Activated CD4-positive, CD25-positive, alpha-beta regulatory T cell (primary cell): Measurements from ENCODE around the gene SPARC.
A peak's percentile ranks its signal among the peaks of the same experiment; 100 is the strongest.

Source experiments
- DNase-seq, 4 experiments: peaks; one replicate each; lab custom pipeline; 2025; lab: John Stamatoyannopoulos, UW

The SPARC gene

DNA sequence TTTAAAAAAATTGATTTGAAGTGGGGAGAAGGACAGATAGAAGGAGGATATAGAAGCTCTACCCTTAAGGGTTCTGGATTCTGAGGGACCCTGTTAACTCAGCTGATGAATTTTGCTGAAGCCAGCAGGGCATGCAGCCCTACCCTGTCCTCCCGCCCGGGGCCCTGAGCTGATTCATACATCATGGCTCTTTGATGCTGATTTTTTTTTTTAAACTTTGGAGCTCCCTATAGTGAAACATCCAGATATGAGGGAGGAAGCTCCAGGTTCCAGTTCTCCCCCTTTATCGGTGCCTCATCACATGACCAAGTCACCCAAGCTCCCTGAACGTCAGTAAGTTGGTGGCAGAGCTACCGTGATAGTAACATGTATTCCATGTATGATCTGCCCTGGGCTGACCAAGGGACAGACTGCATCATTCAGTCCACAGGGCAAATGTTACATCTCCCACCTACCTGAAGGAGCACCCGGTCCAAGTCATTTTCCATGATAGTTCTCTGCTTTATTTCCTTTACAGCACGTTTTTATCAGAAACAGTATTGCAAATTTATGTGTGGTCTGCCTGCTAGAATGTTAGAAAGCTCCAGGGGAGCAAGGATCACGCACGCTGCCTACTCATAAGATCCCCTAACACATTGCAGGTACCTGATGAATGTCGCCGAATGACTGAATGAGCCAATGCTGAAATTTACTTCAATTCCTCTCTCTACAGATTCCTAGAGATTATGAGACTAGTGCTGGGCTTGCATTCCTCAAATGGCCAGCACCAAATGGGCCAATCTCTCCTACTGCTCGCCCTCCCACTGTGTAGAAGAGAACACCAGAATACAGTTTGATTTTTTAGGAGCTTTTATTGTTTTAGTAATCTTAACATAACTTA is 25.9 kb downstream of the SPARC start:
- DNase-seq: no peak

DNA sequence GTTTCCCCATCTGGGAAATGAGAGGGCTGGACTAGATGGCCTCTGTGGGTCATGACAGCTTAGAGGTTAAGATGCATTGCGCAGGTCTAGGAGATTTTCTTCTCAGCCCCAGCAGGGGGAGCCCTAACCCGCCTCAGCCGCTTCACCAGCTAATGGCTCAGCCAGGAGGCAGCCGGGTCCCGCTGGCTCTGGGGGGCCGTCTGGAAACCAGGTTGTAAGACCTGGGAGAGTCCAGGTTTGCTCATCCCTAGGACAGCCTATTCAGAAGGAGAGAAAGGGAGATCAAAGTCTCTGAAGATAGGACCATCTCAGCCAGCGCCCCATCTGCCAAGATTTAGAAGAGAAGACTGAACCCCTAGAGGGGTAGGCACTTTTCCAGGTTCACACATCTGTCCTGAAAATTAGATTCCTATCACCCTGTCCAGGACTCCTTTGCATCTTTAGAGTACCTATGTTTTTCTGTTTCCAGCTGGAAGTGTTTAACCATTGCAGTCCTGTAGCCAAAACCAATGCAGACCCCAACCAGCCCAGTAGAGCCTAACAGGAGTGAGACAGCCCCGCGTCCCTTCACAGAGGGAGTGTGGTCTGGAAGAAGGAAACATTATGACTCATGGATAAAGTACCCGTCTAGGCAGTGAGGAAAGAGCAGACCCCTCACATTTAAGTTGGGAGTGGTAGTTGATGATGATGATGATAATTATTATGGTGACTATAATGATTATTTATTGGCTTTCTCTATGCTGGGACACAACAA is 27.5 kb downstream of the SPARC start:
- peak; percentile 60 to 68 (median 64) for DNase-seq

DNA sequence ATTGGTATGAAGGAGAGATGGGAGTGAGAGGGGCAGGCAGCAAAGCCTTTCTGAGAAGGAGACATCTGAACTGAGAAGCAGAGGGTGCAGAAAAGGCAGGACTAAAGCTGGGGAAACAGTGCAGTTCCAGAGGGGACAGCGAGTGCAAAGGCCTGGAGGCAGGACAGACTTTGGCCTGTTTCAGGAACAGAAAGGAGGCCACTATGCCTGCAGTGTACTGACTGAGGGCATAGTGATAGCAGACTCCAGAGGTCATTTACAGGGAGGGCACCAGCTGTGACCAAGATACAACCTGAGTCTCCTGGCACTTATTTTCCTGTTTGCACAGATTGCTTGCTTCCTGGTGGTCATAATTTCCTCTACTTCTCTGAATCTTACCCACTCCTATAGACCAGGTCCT is 29.6 kb downstream of the SPARC start:
- DNase-seq: no peak

DNA sequence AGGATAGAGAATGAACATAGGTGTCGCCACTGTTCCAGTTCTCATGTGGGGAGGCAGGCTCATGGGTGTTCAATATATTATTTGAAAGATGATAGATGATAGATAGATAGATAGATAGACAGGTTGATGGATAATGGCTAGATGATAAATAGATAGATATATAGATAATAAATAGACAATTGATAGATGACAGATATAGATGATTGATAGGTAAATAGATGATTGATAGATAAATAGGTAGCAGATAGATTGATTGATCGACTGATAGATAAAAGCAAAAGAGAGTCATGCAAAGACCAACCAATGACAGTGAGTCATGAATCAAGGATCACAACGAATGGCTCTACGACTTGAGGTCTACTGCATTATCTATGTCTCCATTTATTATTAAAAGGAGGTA is 30.4 kb downstream of the SPARC start:
- DNase-seq: no peak

DNA sequence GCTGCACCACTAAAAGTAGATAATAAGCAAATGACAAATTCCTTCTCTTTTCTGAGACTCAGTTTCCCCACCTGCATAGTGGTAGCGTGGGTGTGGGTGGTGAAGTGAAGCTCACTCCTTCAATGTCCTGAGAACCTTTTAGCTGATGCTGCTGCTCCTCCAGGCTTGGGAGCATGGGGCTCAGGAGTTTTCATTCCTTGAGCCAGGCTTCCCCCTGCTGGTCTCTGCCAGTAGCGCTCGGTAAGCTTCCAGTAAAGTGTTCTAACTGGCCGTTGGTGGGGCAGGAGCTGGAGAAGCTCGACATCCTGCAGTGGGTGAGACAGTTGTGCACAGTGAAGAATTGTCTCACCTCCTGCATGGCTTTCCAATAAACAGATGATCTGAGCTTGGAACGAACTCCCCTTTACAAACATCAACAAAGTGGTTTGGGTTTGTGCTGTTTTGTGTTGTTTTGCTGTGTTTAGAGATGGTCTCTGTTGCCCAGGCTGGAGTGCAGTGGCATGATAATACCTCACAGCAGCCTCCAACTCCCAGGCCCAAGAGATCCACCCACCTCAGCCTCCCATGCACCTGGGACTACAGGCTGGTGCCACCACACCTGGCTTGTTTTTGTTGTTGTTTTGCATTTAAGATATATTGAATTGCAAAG is 34.6 kb downstream of the SPARC start:
- peak; percentile 28 to 49 (median 42) for DNase-seq

DNA sequence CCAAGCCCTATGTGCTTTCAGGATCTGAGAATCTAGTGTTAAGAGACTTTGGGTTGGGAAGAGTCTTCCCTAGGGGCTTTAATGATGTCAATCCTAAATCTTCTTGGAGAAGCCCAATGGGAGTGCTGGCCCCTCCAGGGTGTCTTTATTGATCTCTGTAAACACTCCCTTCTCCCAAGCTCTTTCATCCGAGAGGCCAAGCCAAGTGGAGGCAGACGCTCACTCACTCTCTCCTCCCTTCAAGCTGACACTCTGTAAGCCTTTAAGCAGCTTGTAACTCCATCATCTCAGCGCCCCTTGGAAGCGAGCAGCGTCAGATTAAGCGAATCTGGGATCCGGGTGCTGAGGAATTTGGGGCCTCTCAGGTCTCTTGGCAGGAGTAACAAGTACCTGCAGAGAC is 37.7 kb downstream of the SPARC start:
- DNase-seq: no peak

DNA sequence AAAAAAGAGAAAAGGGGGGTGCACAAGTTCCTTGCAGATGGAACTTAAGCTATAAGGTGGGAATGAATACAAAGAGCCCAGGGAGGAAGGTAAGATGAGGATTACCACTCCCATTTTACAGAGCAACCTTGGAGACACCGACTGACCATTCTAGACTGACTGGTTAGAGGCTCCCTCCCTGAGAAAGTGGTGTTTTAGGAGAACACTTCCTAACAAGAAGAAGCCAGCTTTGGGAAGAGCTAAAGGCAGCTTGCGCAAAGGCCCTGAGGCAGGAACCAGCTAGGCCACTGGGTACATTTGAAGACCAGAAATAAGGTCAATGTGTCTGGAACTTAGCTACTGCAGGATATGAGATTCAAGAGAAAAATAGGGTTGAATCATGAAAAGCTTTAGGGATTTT is 38.6 kb downstream of the SPARC start:
- no peak for DNase-seq

DNA sequence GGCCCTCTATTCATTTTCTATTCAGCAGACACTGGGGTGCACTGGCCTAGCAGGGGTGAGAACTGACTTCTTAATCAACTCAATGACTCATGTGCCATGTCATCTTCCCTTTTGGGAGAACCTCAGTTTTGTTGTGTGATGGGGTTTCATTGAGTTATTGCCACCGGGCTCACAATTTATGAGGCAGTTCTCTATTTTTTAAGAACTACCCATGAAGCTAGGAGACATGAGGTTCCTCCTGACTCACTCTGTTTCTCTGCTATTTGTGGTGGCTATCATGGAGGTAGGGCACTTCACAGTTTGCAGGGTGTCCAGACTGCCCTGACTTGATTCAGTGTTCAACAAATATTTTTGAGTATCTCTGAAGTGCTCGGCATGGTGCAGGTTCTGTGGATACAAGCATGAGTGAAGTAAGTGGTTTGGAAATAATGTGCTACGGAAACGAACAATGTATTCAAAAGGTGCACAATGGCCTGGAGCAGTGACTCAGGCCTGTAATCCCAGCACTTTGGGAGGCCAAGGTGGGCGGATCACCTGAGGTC is 39.3 kb downstream of the SPARC start:
- DNase-seq: no peak

DNA sequence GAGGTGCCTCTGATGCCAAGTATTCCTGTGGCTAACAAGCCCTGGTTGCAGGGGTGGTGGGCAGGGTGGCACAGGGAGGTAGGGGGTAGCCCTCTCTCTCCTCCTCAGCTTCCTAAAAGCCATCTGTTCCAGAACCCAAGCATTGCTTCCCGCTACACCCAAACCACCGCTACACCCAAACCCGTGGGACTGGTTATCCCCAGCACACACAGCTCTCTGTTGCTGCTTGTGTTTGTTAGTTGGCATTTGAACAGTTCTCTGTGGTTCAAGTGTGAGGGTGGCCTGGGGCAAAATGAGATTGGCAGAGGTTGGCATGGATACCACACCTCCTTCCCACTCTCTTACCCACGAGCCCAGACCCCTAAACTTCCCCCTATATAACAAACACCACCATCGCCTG is 40.4 kb downstream of the SPARC start:
- DNase-seq: no peak

DNA sequence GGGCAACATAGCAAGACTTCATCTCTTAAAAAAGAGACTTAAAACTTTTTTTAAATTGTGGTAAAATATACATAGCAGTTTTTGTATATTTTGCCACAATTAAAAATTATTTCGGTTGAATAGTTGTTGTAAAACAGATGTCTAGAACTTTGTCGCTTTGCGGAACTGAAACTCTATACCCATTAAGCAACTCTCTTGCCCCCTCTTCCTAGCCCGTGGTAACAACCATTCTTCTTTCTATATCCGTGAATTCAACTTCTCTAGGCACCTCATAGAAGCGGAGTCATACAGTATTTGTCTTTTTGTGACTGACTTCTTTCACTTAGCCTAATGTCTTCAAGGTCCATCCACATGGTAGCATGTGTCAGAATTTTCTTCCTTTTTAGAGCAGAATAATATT is 43.3 kb downstream of the SPARC start:
- no peak for DNase-seq

DNA sequence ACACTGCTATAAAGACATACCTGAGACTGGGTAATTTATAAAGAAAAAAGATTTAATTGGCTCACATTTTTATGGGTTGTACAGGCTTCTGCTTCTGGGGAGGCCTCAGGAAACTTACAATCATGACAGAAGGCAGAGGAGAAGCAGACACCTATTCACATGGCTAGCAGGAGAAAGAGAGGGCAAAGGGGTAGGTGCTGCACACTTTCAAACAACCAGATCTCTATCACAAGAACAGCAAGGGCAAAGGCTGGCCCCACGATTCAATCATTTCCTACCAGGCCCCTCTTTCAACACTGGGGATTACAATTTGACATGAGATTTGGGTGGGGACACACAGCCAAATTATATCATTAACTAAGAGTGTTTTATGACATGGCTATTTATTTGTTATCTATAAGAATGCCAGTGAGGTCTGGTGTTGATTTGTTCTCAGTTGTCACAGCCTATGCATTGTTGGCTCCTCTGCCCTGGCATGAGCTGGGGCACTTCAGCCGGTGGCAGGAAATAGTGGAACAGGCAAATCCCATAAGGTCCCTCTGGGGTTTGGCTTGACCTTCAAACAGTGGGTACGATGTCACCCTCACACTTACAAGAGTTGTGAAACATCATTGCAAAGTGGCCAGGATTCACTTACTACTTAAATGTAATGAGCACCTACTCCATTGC is 44.1 kb downstream of the SPARC start:
- no peak for DNase-seq

DNA sequence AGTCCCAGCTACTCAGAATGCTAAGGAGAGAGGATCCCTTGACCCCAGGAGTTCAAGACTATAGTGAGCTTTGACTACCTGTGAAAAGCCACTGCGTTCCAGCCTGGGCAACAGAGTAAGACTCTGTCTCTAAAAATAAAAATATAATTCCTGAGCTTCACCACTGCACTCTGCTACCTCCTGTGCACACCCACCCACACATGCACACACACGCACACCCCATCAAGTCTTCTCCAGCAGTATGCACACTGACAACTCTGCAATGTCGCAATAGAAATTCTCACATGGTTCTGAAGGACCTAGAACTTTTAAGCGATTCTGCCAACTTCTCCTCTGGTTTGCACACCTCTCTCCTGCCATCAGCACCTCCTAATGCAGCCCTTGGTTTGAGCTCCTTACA is 48.1 kb downstream of the SPARC start:
- no peak for DNase-seq

DNA sequence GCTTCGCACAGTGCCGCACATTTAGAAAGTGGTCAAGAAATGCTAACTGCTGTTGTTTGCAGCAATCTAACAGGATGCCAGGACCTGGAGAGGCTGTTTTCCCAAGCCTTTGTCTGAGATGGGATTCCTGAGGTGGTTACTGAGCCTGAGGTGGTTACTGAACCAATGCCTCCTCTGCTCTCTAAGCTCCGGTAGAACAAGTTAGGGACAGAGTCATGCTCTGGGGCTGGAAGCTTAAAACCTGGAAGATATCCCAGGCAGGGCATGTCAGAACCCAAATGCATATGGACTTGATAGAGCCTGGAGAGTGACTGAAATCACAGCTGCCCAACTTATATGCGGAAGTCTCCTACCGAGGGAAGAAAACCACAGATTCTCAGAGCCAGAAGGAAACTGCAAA is 49.0 kb downstream of the SPARC start:
- DNase-seq: no peak

DNA sequence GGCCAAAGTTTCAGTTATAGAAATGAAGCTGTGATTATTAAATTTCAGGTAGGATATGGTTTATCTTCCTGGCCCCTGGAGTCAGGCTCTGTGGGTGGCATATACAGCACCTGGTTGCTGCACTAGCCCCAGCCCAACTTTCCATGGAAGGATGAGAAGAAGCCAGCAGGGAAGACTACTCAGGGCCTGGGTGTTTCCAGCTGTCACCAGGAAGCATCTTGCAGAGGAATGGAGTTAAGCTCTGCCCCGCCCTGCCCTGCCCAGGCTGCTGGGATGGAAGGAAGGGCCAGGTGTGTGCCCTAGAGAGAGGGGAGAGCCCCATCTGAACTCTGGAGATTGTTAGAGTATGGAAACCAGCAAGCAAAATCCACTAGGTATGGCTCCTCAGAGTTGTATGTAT is 52.8 kb downstream of the SPARC start:
- DNase-seq: no peak

DNA sequence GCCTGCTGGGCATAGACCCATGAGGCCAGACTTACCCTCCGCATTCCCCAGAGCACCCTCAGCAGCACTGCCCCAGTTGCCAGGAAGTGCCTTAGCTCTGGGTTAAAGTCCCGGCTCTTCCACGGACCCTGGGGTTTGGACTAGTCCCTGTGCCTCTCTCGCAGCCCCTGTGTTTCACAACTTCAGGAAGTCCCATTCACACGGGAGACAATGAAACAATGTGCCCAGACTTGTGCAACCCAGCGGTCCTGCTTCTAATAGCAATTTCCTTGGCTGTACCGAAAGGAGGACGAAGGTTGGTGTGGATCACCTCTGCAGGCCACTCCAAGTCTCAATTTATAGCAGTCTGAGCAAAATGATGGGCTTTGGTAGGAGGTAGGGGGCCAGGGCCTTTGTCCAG is 53.8 kb downstream of the SPARC start:
- no peak for DNase-seq

DNA sequence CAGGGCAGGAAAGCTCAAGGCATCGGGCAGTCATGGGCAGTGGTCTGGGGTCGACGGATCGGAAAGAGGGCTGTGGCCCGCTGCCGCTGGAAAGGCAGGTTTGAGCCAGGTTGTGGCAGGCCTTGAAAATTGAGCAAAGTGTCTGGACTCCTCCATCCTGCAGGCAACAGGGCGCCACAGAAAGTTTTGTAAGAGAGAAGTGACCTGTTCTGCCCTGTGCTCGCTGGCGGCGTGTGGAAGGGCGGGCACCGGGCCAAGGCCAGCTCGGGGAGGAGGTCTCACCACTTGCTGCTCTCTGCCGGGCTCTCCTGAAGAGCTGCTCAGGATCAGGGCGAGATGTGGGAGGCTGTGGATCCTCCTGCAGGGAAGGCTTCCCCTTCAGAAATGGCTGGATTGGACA is 54.2 kb downstream of the SPARC start:
- DNase-seq: no peak

DNA sequence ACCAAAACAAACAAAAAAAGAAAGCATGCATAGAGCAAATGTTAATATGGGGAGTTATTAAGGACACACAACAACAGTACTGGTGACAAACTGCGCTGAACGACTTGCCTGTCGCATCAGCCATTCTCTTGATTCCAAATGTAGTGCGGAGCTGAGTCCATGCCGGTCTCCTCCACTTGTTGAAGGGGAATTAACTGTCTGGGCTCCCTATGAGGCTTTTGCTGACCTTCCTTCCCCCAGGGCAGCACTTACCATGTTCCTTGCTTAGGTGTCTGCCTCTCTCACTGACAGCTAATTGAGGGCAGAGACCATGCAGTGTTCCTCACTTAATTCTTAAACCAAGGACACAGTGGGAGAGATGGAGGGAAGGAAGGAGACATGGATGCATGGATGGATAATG is 54.8 kb downstream of the SPARC start:
- no peak for DNase-seq

DNA sequence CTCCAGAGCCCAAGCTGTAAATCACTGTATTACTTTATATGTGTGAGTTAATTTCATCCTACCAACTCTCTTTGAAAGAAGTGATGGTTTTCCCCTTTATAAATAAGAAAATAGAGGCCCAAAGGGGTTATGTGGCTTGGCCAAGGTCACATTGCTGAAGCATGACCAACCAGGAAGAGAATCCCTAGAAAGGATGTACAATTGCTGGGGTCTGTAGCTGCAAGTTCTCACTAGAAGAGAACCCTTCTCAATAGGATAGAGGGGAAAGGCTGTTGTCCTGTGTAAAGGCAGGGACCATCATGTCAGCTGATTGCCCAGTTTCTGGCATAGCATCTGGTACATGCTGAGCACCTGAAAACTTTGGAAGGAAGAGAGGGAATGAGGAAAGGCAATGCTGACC is 56.6 kb downstream of the SPARC start:
- no peak for DNase-seq

DNA sequence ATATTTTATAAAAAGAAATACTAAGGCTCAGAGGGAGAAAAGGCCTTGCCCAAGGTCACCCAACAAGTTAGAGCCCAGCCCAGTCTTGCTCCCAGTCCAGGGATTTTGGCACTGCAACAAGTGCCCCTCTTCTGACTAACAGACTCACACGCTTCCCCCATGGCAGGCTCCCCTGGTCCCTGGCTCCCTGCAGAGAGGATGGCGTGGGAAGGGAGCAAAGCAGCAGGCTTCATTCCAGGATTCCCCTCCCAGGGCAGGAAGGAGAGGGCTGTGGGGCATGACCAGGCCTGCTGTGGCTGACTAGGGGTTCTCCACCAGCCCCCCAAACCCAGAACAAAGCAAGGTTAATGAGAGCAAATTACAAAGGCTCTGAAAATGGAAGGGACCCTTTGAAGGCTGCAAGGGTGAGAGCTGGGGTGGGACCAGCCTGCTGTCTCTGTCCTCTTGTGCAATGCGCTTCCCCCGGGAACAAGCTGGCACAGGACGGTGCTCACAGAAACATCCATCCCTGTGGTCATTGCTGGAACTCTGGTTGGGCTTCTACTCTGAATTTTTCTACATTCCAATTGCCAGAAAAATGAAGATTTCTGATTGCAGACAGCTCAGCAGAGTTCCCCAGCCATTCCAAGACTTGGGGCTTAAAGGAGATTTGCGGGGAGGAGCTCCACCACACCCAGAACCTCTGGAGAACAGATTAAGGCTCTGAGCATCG is 58.4 kb downstream of the SPARC start:
- no peak for DNase-seq

DNA sequence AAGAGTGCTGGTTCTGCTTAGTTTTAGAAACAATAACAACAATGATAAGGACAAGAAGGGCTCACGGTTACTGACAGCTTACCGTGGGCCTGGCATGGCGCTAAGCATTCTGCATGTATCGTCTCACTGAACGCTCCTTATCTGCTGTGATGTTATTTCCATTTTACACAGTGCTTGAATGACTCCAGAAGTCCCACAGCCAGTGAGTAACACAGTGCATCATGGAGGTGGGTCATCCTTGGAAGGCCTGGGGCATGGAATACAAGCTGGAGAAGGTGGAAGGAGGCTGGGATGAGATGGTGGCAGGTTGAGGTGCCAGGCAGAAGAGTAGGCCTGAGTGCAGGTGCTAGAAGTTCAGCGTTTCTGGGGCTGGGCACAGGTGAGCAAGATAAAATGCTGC is 59.1 kb downstream of the SPARC start:
- DNase-seq: no peak

DNA sequence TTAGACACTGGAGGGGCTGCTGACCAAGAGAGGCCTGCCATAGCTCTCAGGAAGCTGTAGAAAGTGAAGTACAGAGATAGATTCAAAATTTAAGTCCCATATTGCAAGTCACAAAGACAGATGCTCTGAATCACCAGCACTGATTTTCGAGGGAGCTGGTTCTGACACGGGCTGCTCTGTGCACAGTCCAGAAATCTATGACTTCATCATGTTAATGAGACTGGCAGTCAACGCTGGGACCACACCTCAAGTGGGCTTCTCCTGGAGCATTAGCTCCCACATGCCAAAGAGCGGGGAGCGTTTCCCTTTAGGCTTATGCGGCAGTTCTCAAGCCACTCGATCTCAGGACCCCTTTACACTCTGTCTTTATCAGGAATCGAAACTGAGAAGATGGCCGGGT is 61.4 kb downstream of the SPARC start:
- no peak for DNase-seq

DNA sequence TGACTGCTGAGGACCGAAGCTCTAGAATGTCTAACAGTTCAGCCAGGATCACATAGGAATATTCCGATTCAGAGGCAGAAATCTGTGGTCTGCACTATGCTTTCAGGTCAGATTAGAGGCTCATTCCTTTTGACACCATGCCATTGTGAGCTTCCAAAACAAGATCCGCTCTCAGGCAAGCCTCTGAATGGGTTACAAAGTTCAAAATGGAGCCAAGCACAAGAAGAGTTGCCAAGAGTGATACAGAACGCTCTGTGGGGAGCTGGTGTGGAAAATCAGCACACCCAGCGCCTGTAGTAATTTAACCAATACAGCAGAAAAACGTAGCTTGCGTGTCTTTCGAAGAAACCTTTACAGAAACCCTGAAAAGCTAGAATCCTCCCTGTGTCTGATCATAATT is 62.2 kb downstream of the SPARC start:
- no peak for DNase-seq
